ENCODE data around the gene SIMC1.

- TF ChIP-seq CTCF (IDR thresholded peaks at IDR 0.05; ENCODE audit: borderline replicate concordance, extremely low read depth, low read length, poor library complexity, severe bottlenecking) (no peak), EZH2 (IDR thresholded peaks at IDR 0.05; ENCODE audit: borderline replicate concordance, low read depth, low read length, severe bottlenecking) (no peak)
These were observed 115.3 kb downstream of the SIMC1 start for GRCh38 chr5:176353533-176353932.

Data from DND-41 (cell line).